GM21717 (cell line): ENCODE data around the gene NWD2.

ENCODE experiments used
- ATAC-seq: cut with Tn5 transposase; IDR thresholded peaks from one replicate; pipeline ENCODE4 v1.9.1; 2021; ENCODE audit warnings: mild to moderate bottlenecking, moderate library complexity; ENCODE audit not compliant: unreplicated experiment

The NWD2 gene

DNA sequence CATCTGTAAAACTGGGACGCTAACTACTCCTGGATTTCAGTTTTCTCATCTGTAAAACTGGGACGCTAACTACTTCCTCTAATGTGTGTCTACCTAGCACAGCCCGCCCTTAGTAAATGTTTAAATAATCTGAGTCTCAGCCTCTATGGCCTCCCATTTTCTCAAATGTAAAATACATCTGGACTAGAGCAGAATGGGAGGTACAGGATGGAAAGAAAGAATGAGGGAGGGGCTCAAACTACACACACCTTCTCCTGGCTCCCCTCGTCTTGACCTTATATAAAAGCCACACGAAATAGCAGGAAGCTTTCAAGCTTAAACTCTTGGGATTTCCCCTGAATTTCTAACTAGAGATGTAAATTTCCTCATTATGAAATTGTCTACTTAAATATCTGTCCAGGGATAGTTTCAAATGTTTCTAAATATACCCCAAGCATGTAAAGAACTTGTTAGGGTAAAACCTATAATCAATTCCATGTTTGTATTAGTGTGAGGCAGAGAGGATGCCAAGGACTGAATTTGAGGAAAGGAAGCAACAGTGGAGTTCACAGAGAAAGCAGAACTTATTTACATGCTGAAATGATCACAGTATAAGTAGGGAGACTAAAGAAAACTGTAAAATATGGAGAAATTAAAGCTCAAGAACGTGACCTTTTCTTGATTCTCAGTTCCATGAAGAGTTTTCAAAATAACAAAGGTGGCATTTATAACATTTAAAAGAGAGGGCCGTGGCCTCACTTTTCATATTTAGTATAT lies 220.0 kb downstream of the NWD2 start:
- ATAC-seq, result no peak

DNA sequence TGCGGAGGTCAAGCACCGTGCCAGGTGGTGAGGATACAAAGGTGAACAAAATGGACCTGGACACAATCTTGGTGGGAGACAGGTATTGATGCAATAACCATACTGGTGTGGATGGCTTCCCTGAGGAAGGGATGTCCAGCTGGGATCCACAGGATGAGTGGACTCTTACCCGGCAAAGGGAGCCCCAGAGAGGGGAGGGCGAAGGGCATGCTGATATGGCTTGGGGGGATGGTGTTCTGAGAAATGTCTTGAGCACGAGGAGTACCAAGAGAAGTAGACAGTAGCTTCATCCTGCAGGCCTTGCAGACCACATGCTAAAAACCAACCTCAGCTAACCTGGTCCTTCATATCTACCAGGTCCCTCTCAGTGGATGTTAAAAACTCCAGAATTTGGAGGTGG lies 220.8 kb downstream of the NWD2 start:
- ATAC-seq, result no peak

DNA sequence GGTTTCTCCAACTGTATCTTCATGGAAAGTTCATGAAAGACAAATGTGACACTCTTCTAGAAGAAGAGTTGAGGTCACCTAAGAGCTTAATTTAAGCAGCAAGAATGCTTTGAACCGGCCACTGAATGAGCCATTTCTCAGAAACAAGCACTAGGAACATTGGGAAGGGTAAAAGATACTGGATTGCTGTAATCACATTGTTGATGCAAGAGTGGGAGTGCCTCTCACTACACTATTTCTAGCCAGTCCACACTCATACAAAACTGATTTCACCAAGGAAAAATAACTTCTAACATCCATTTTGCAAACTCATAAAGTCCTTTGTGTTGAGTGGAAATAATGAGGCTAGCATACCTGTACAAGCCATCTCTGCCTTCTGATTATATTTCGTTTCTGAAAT lies 221.3 kb downstream of the NWD2 start:
- ATAC-seq, result no peak

DNA sequence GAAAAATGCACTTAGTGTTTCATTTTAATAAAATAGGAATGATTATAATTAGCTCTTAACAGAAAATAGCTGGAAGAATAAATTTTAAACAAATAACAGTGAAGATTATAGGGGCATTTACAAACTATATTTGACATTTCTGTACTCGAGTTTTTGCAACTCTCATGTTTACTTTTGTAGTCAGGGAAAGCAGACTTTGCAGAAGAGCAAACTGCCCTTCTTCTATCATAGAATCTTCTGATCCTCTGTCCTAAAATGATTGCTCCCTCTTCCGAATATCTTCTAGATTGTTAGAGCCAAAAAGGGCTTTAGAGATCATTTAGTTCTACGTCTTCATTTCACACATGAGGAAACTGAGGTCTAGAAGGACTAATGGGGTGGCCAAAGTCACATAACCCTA lies 222.7 kb downstream of the NWD2 start:
- ATAC-seq, result no peak

DNA sequence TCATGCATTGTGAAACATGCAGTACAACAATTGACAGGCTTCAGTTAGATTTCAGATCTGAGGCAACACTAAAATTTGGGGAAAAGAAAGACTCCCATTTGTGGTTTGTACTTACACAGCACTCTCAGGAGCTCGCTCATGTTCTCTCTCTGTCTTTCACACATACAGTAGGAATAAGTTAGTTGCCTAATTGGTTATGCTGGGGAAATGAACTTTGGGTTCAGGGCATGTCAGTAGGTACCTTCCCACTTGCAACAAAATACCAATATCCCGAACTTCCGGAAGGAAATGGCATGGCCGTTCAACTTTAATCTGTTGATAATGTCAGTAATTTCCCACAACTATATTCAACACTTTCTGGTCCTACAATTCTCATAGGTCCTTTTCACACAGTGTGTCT lies 223.3 kb downstream of the NWD2 start:
- no peak for ATAC-seq

DNA sequence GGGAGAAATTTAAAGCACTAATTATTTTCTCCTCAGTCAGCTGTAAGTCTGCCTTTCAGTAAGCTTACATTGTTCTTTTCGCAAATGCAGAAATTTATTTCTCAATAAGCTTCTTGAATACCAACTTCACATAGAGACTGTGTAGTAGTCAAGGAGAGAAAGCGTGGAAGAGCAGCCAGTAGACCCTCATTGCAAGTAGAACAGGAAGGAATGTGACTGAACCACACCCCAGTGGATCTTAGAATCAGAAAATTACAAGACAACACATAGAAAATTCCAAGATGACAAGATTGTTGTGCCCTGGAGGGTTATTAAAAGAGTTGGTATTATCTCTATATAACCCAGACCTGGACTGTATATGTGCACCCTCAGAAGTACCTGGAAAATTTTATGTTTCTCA lies 224.7 kb downstream of the NWD2 start:
- no peak for ATAC-seq

DNA sequence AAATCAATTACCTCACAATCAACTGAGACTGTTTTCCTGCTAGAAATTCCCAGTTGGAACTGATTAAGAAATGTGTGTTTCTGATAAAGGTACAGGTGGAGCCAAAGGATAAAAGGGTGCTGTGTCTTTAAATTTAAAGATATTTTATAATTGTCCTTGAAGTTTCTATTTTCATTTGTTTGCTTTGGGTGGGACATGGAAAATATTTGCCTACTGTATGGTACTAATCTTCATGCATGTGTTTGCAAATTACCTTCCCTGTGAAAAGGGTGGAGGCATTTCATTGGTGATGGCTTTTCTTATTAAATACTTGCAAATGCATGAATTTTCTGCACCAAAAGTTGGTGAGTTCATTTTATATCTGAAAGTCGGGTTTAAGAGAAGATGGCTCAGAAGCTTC lies 225.7 kb downstream of the NWD2 start:
- ATAC-seq, result no peak

DNA sequence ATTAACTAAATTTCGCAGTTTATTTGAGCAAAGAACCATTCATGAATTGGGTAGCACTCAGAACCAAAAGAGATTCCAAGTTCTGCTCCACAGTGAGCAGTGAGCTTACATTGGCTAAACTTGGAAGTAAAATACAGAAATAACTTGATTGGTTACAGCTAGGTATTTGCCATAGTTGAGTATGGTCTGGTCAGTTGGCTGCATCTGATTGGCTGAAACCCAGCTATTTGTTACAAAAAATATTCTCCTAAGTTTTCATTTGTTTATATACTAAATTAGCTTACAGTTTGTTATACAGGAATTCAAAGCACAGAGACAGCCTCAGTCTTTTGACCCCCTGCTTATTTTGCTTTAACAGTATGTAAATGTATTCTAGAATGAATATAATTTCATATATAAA lies 226.6 kb downstream of the NWD2 start:
- ATAC-seq, result no peak

DNA sequence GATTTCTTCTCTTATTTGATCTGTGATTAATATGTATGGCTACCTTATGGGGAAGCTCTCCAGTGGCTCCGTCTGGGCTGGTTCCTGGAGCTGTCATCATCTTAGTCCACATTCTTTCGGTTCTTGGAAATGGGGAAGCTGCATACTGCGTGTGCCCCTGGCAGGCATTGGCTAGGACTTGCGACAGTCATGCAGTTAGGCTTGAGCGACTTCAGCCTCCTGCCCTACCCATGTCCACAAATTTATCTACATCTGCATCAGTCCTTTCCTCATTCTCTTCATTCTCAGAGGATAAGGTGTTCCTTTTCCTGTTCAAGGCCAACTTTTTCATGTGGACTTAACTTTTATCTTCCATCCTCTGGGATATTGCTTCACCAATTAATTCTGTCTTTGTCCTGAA lies 227.4 kb downstream of the NWD2 start:
- no peak for ATAC-seq

DNA sequence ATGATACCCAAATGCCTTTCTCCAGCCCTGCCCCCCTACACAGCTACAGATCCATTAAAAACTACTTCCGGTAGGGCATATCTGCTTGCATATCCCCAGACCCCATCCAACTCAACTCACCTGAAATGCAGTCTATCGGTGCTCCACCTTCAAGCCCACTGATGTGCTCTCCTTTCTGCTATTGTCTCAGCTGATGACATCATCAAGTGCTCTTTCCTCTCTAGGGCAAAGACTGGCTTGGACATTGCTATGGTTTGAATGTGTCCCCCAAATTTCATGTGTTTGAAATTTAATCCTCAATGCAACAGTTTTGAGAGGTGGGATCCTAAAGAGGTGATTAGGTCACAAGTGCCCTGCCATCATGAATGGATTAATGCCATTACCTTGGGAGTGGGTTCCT lies 229.3 kb downstream of the NWD2 start:
- no peak for ATAC-seq

DNA sequence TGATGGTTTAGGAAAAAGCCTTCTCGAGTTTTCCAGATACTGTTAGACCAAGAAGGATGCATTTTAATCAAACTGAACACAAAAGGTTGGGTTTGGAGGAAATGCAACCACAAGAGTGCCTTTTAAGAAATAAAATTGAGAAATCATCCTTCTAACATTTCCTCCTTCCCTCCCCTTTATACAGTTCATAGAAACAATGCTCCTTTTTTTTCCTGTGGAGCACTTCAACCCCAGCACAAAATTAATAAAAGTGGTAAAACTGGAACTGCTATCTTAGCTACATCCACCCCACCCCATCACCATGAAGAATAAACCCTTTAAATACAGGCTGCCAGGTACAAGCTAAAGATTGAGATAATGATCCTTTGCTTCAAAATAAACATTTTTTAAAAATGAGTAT lies 230.5 kb downstream of the NWD2 start:
- no peak for ATAC-seq

DNA sequence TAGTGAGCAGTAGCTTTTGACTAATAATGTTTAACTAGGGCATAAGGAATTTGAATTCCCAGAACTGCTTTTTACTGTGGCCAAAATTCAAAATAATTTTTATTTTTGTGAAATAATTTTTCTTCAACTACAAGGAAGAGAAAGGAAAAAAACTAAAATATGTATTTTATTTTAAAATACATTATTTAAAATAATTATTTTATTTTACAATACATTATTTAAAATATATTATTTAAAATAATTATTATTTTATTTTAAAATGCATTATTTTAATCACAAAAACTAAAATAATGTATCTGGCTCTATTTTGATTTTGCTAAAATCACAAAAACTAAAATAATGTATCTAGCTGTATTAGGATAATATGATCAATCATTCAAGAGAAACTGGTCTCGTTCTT lies 231.2 kb downstream of the NWD2 start:
- no peak for ATAC-seq

DNA sequence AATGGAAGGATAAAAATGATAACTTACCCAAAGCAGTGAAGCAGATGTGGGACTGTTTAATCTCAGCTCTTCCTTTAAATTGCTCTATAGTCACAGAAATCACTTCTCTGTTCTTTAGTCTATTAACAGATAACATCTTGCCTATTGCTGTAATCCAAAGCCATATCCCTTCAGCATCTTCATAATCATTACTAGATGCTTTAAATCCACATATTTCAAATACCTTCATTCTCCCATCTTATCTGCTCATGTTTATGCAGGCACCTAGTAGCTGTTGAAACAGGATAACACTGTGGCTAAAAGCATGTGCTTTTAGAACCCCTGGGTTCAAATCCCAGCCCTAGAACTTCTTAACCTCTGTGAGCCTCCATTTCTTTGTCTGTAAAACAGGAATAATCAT lies 231.7 kb downstream of the NWD2 start:
- ATAC-seq, result no peak

DNA sequence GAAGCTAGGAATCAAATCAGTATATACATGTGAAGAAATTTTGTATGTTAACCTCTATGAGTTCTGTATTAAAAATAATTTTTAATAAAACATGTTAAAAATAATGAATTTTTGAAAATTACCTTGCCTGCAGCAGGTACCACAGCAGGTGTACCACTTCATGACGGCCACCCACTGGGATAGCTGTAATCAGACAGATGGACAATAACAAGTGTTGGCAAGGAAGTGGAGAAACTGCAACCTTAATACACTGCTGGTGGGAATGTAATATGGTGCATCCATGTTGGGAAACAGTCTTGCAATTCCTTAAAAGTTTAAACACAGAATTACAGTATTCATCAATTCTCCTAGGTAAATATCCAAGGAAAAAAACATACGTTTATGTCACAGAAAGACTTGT lies 232.1 kb downstream of the NWD2 start:
- no peak for ATAC-seq

DNA sequence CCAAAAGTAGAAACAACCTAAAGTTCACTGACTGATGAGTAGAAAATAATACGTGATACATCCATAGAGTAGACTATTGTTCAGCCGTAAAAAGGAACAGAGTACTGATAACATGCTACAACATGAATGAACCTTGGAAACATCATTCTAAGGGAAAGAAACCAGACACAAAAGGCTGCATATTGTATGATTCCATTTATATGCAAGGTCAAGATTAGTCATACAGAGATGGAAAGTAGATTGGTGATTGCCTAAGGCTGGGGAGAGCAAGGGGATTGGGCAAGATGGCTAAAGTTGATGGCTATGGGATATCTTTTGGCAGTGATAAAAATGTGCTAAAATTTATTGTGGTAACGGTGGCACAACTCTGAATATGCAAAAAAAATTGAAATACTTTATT lies 232.6 kb downstream of the NWD2 start:
- no peak for ATAC-seq

DNA sequence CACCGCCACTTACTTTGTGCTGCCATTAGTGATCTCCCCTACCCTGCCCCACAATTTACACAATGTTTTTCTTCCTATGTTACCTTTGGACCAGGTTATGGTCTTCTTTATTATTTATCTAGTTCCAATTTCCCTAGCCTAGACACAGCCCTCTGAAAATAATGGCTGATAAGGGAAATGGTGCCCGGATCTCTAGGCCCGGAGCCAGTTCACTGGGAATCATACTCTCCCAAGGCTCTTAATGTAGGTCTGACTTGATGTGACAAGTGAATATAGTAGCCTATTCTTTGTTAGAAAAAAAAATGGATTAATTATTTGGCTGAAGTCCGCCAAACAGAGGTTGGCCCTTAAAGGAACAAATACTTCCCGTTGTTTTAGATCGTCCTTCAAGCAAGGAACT lies 233.6 kb downstream of the NWD2 start:
- no peak for ATAC-seq

DNA sequence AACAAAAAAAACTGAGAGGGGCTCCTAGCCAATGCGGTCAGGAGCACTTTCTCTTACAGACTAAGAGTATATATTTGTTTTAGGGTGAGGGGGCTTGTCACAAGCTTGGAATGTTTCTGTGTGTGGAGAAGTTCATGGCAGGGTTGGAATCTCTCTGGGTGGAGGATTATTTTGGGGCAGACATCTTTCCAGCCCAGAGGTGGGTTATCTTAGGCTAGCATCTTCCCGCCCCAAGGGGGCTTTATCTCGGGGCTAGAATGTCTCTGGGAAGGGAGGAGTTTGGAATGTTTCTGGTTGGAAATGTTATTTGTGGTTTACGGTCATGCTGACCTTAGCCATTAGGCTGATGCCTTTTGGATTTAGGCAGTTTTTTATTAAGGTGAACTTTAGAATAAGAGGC lies 236.0 kb downstream of the NWD2 start:
- no peak for ATAC-seq

DNA sequence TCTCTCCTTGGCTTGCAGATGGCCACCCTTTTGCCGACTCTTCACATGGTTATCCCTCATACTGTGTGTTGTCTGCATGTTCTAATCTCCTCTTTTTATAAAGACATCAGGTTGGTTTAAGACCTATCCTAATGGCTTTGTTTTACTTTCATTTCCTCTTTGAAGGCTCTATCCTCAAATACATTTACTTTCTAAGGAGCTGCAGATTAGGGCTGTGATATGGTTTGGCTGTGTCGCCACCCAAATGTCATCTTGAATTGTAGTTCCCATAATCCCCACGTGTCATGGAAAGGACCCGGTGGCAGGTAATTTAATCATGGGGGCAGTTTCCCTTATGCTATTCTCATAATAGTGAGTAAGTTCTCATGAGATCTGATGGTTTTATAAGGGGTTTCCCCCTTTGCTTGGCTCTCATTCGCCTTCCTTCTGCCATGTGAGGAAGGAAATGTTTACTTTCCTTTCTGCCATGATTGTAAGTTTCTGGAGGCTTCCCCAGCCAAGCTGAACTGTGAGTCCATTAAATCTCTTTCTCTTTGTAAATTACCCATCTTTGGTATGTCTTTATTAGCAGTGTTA lies 237.1 kb downstream of the NWD2 start:
- no peak for ATAC-seq

DNA sequence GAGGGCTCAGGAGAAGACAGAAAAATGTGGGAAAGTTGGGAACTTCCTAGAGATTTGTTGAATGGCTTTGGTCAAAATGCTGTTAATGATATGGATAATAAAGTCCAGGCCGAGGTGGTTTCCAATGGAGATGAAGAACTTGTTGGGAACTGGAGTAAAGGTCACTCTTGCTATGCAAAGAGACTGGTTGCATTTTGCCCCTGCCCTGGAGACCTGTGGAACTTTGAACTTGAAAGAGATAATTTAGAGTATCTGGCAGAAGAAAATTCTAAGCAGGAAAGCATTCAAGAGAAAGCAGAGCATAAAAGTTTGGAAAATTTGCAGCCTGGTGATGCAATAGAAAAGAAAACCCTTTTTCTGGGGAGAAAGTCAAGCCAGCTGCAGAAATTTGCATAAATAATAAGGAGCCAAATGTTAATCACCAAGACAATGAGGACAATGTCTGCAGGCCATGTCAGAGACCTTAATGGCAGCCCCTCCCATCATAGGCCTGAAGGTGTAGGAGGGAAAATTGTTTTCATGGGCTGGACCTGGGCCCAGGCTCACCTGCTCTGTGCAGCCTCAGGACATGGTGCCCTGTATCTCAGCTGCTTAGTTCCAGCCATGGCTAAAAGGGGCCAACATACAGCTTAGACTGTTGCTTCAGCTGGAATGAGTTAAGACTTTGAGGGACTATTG lies 237.8 kb downstream of the NWD2 start:
- ATAC-seq, result no peak

DNA sequence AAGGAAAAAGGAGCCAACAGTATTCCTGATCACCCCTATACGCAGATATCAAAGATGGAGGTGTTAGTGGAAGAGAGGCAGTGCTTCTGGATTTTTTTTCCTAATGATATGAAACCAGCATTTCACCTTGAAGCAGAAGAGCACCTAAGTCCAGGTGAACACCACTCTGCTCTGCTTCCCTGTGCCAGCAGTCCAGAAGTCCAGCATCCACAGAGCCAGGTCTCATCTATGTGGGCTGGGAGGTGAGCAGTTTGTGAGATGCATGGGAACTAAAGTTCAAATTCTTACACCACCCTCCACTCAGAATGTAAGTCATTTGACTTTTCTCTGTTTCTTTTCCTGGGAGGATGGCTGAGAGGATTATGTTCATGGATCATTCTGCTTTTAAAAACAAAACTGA lies 239.1 kb downstream of the NWD2 start:
- ATAC-seq, result no peak

DNA sequence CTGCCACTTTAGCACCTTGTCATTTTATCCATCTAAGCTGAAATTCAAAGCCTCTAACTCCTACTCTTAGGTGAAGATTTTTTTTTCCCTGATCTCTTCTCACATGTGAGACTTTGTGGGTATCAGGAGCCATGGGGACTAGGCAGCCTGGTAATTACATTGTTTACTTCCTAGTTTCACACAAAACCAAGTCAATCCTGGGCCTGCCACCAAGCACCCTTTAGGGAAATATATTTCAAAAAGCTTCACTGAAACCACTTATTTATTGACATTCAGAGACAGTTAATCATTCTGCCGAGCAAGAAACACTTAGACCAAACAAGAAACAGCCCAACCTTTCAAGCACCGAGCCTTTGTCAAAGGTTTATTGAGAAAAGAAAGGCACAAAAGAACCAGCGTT lies 241.6 kb downstream of the NWD2 start:
- no peak for ATAC-seq

DNA sequence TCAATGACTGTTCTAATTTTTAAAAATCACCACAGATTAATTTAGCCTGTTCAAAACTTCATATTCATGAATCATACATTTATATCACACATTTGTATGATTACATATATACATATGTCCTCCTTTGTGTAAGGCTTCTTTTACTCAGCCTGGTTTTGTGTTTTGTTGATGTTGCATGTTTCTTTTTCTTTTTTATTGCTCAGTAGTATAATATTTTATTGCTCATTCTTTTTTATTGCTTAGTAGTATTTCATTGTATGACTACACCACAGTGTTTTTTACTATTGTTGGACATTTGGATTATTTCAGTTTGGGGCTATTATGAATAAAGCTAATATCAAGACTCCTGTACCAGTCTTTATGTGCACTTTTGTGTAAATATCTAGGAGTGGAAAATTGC lies 243.1 kb downstream of the NWD2 start:
- no peak for ATAC-seq

DNA sequence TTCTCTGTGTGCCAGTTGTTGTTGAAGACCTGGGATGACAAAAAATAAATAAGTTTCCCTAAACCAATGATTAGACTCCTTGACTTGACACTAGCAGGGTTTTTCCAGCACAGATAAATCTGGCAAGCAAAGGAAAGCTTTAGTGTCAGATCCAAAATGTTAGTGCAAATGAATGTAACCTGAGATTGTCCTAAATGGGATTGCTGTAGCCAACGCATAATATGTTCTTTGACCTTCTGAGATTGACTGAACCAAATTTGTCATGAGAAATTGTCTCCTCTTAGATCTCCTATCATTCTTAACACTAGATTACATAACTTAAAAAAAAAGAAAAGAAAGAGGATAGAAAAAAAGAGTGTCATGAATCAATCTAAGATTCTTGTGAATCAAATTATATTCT lies 245.2 kb downstream of the NWD2 start:
- ATAC-seq, result no peak
